ENCODE data around the gene RBMS3.

The RBMS3 gene

GRCh38 chr3:29826712-29827111 lies 545.8 kb downstream of the RBMS3 start:
- no peaks in the 10 kb centered on the region for H3K4me1 ChIP-seq (ENCODE audit: insufficient read depth, low read length)
- H3K4me3 ChIP-seq (ENCODE audit: low read length) = no peak overlapping the region
- H3K9ac ChIP-seq (ENCODE audit: low read depth, low read length) = no peak overlapping the region
- H3K9me3 ChIP-seq (ENCODE audit: insufficient read depth, low read depth, low read length) = no peaks in the 10 kb centered on the region
- H3K27me3 ChIP-seq (ENCODE audit: insufficient read depth, low read length) = no peaks in the 10 kb centered on the region
- H3K36me3 ChIP-seq (ENCODE audit: insufficient read depth, low read depth, low read length) = no peaks in the 10 kb centered on the region
- H3K27ac ChIP-seq (ENCODE audit: low read length) = no peak overlapping the region

- Histone ChIP-seq H3K27me3 (ENCODE audit: insufficient read depth, low read length) (no peaks in the 10 kb centered on the region), H3K9me3 (ENCODE audit: insufficient read depth, low read depth, low read length) (no peaks in the 10 kb centered on the region), H3K9ac (ENCODE audit: low read depth, low read length) (no peak overlapping the region), H3K4me3 (ENCODE audit: low read length) (no peak overlapping the region), H3K27ac (ENCODE audit: low read length) (no peak overlapping the region), H3K36me3 (ENCODE audit: insufficient read depth, low read depth, low read length) (no peaks in the 10 kb centered on the region), H3K4me1 (ENCODE audit: insufficient read depth, low read length) (no peaks in the 10 kb centered on the region)
Measured at GRCh38 chr3:29827756-29828155, 546.9 kb downstream of the RBMS3 start.

- Histone ChIP-seq H3K4me1 (ENCODE audit: insufficient read depth, low read length) (no peaks in the 10 kb centered on the region), H3K4me3 (ENCODE audit: low read length) (no peak overlapping the region), H3K9me3 (ENCODE audit: insufficient read depth, low read depth, low read length) (no peaks in the 10 kb centered on the region), H3K36me3 (ENCODE audit: insufficient read depth, low read depth, low read length) (no peaks in the 10 kb centered on the region), H3K27ac (ENCODE audit: low read length) (no peak overlapping the region), H3K27me3 (ENCODE audit: insufficient read depth, low read length) (no peaks in the 10 kb centered on the region), H3K9ac (ENCODE audit: low read depth, low read length) (no peak overlapping the region)
Measured at GRCh38 chr3:29829340-29829739, 548.5 kb downstream of the RBMS3 start.

GRCh38 chr3:29850641-29851040 lies 569.8 kb downstream of the RBMS3 start:
- Histone ChIP-seq H3K4me1 (ENCODE audit: insufficient read depth, low read length) (peaks cover 7% of the 10 kb centered on the region), H3K9ac (ENCODE audit: low read depth, low read length) (no peak overlapping the region), H3K27me3 (ENCODE audit: insufficient read depth, low read length) (no peaks in the 10 kb centered on the region), H3K9me3 (ENCODE audit: insufficient read depth, low read depth, low read length) (no peaks in the 10 kb centered on the region), H3K4me3 (ENCODE audit: low read length) (no peak overlapping the region), H3K36me3 (ENCODE audit: insufficient read depth, low read depth, low read length) (no peaks in the 10 kb centered on the region), H3K27ac (ENCODE audit: low read length) (no peak overlapping the region)

- peaks cover 7% of the 10 kb centered on the region for H3K4me1 ChIP-seq (ENCODE audit: insufficient read depth, low read length)
- no peak overlapping the region for H3K4me3 ChIP-seq (ENCODE audit: low read length)
- no peaks in the 10 kb centered on the region for H3K36me3 ChIP-seq (ENCODE audit: insufficient read depth, low read depth, low read length)
- H3K9me3 ChIP-seq (ENCODE audit: insufficient read depth, low read depth, low read length) = no peaks in the 10 kb centered on the region
- no peak overlapping the region for H3K9ac ChIP-seq (ENCODE audit: low read depth, low read length)
- no peaks in the 10 kb centered on the region for H3K27me3 ChIP-seq (ENCODE audit: insufficient read depth, low read length)
- no peak overlapping the region for H3K27ac ChIP-seq (ENCODE audit: low read length)
Measured at GRCh38 chr3:29852767-29853166, 571.9 kb downstream of the RBMS3 start.

- Histone ChIP-seq H3K36me3 (ENCODE audit: insufficient read depth, low read depth, low read length) (no peaks in the 10 kb centered on the region), H3K27me3 (ENCODE audit: insufficient read depth, low read length) (no peaks in the 10 kb centered on the region), H3K4me3 (ENCODE audit: low read length) (no peak overlapping the region), H3K9ac (ENCODE audit: low read depth, low read length) (no peak overlapping the region), H3K9me3 (ENCODE audit: insufficient read depth, low read depth, low read length) (no peaks in the 10 kb centered on the region), H3K4me1 (ENCODE audit: insufficient read depth, low read length) (peaks cover 7% of the 10 kb centered on the region), H3K27ac (ENCODE audit: low read length) (no peak overlapping the region)
Measured at GRCh38 chr3:29853841-29854397, 573.0 kb downstream of the RBMS3 start.

- Histone ChIP-seq H3K27me3 (ENCODE audit: insufficient read depth, low read length) (no peaks in the 10 kb centered on the region), H3K4me1 (ENCODE audit: insufficient read depth, low read length) (peaks cover 3% of the 10 kb centered on the region), H3K9ac (ENCODE audit: low read depth, low read length) (no peak overlapping the region), H3K9me3 (ENCODE audit: insufficient read depth, low read depth, low read length) (no peaks in the 10 kb centered on the region), H3K4me3 (ENCODE audit: low read length) (no peak overlapping the region), H3K36me3 (ENCODE audit: insufficient read depth, low read depth, low read length) (no peaks in the 10 kb centered on the region), H3K27ac (ENCODE audit: low read length) (no peak overlapping the region)
Measured at GRCh38 chr3:29854821-29855220, 574.0 kb downstream of the RBMS3 start.

GRCh38 chr3:29859726-29860270 lies 578.9 kb downstream of the RBMS3 start:
- no peak overlapping the region for H3K27ac ChIP-seq (ENCODE audit: low read length)
- H3K9ac ChIP-seq (ENCODE audit: low read depth, low read length) = no peak overlapping the region

GRCh38 chr3:29864809-29865208 lies 583.9 kb downstream of the RBMS3 start:
- Histone ChIP-seq H3K27me3 (ENCODE audit: insufficient read depth, low read length) (no peaks in the 10 kb centered on the region), H3K36me3 (ENCODE audit: insufficient read depth, low read depth, low read length) (no peaks in the 10 kb centered on the region), H3K4me3 (ENCODE audit: low read length) (no peak overlapping the region), H3K27ac (ENCODE audit: low read length) (no peak overlapping the region), H3K9me3 (ENCODE audit: insufficient read depth, low read depth, low read length) (no peaks in the 10 kb centered on the region), H3K4me1 (ENCODE audit: insufficient read depth, low read length) (peaks cover 5% of the 10 kb centered on the region; the same call in 1 of the 2 replicates), H3K9ac (ENCODE audit: low read depth, low read length) (no peak overlapping the region)

More at GRCh38 chr3:29859726-29860270, 578.9 kb downstream of the RBMS3 start:
- H3K4me3 ChIP-seq (ENCODE audit: low read length) = no peak overlapping the region
- no peaks in the 10 kb centered on the region for H3K27me3 ChIP-seq (ENCODE audit: insufficient read depth, low read length)
- no peaks in the 10 kb centered on the region for H3K4me1 ChIP-seq (ENCODE audit: insufficient read depth, low read length)
- H3K36me3 ChIP-seq (ENCODE audit: insufficient read depth, low read depth, low read length) = no peaks in the 10 kb centered on the region
- H3K9me3 ChIP-seq (ENCODE audit: insufficient read depth, low read depth, low read length) = no peaks in the 10 kb centered on the region

- Histone ChIP-seq H3K4me3 (ENCODE audit: low read length) (no peak overlapping the region), H3K36me3 (ENCODE audit: insufficient read depth, low read depth, low read length) (no peaks in the 10 kb centered on the region), H3K27ac (ENCODE audit: low read length) (no peak overlapping the region), H3K9ac (ENCODE audit: low read depth, low read length) (no peak overlapping the region), H3K4me1 (ENCODE audit: insufficient read depth, low read length) (peaks cover 5% of the 10 kb centered on the region; the same call in 1 of the 2 replicates), H3K9me3 (ENCODE audit: insufficient read depth, low read depth, low read length) (no peaks in the 10 kb centered on the region), H3K27me3 (ENCODE audit: insufficient read depth, low read length) (no peaks in the 10 kb centered on the region)
Measured at GRCh38 chr3:29868543-29869101, 587.8 kb downstream of the RBMS3 start.

GRCh38 chr3:29870136-29870535 lies 589.3 kb downstream of the RBMS3 start:
- no peak overlapping the region for H3K27ac ChIP-seq (ENCODE audit: low read length)
- peaks cover 5% of the 10 kb centered on the region; the same call in 1 of the 2 replicates for H3K4me1 ChIP-seq (ENCODE audit: insufficient read depth, low read length)
- H3K4me3 ChIP-seq (ENCODE audit: low read length) = no peak overlapping the region
- no peaks in the 10 kb centered on the region for H3K36me3 ChIP-seq (ENCODE audit: insufficient read depth, low read depth, low read length)
- H3K9me3 ChIP-seq (ENCODE audit: insufficient read depth, low read depth, low read length) = no peaks in the 10 kb centered on the region
- no peak overlapping the region for H3K9ac ChIP-seq (ENCODE audit: low read depth, low read length)
- no peaks in the 10 kb centered on the region for H3K27me3 ChIP-seq (ENCODE audit: insufficient read depth, low read length)

- Histone ChIP-seq H3K36me3 (ENCODE audit: insufficient read depth, low read depth, low read length) (no peaks in the 10 kb centered on the region), H3K4me3 (ENCODE audit: low read length) (no peak overlapping the region), H3K27me3 (ENCODE audit: insufficient read depth, low read length) (no peaks in the 10 kb centered on the region), H3K9me3 (ENCODE audit: insufficient read depth, low read depth, low read length) (no peaks in the 10 kb centered on the region), H3K4me1 (ENCODE audit: insufficient read depth, low read length) (peaks cover 5% of the 10 kb centered on the region; the same call in 1 of the 2 replicates), H3K9ac (ENCODE audit: low read depth, low read length) (no peak overlapping the region), H3K27ac (ENCODE audit: low read length) (no peak overlapping the region)
Measured at GRCh38 chr3:29871087-29871486, 590.2 kb downstream of the RBMS3 start.

Measured in iPS-20b (cell line).